AG04450 (cell line): ENCODE data around the gene IL21R. TPM values are rescaled to one million over a fixed set of nuclear protein-coding genes. Genes with fewer than 3 reads are reported as not detected.

Source experiments
- CTCF ChIA-PET: fragments of 300-600, 350-600 bp; formaldehyde crosslinking; extraction: SDS; loops from one replicate; lab custom pipeline; 2022; ENCODE audit warnings: antibody characterized with exemption, inconsistent platforms; lab: Charles Lee
- POLR2A ChIA-PET: fragments of 350-600 bp; formaldehyde crosslinking; extraction: SDS; loops from one replicate; lab custom pipeline; 2021; ENCODE audit warnings: antibody characterized with exemption, inconsistent platforms; lab: Yijun Ruan, JAX
- DNase-seq: peaks from one replicate; pipeline ENCODE4 v3.0.0-alpha.2; 2011; ENCODE audit warnings: low read depth, low spot score
- H3K27ac ChIP-seq: one replicate; pipeline ENCODE4 v1.5.1; 2012; ENCODE audit warnings: low read depth, low read length, control low read depth
- H3K27me3 ChIP-seq: one replicate; pipeline ENCODE4 v1.6.0; 2012; ENCODE audit warnings: low read length; ENCODE audit not compliant: control insufficient read depth, insufficient read depth
- H3K4me3 ChIP-seq: 2 replicates; pipeline ENCODE4 v1.5.1; 2011; ENCODE audit warnings: mild to moderate bottlenecking, low read depth, low read length, control low read depth
- H3K9me3 ChIP-seq: 2 replicates; pipeline ENCODE4 v1.5.1; 2012; ENCODE audit warnings: low read length; ENCODE audit not compliant: control insufficient read depth, insufficient read depth
- polyA plus RNA-seq: library from polyadenylated mRNA; depleted of rRNA; stranded (reverse); fragments of >200 nt; gene quantifications from 2 replicates; pipeline ENCODE4 v1.2.3, GENCODE V29; 2011
- TF ChIP-seq, protein P1 (sequence below): IDR thresholded peaks from 2 replicates; pipeline ENCODE4 v1.5.1; 2011; ENCODE audit warnings: low read depth, low read length, control low read depth, inconsistent platforms

Gene IL21R
- polyA plus RNA-seq, 1 experiment: 0.57 TPM

DNA sequence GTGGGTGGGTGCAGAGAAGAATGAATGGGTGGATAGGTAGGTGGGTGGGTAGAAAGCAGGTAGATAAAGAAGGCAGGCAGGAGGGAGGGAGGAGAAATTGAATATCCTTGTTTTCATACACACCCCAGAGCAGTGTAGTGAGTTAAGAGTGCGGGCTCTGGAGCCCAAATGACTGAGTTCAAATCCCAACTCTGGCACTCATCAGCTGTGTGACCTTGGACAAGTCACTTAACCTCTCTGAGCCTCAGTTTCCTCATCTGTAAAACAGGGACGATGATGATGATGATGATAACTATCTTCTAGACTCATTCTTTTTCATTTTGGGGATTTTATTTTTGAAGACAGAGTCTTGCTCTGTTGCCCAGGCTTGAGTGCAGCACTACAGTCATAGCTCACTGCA lies 2.0 kb upstream of the IL21R start:
- DNase-seq: no peak
- Histone ChIP-seq H3K4me3 (no peak overlapping the region), H3K27ac (no peak overlapping the region), H3K27me3 (no peaks in the 10 kb centered on the region), H3K9me3 (no peaks in the 10 kb centered on the region; the same call in 1 of the 2 replicates)
- CTCF ChIA-PET: interaction anchor here (1.3 to 1.7 kb wide), 3 partner anchors 8 to 290 kb away, joined by 6 to 7 read pairs (median 7); no protein-coding TSS in a partner anchor
- TF ChIP-seq, protein P1, sequence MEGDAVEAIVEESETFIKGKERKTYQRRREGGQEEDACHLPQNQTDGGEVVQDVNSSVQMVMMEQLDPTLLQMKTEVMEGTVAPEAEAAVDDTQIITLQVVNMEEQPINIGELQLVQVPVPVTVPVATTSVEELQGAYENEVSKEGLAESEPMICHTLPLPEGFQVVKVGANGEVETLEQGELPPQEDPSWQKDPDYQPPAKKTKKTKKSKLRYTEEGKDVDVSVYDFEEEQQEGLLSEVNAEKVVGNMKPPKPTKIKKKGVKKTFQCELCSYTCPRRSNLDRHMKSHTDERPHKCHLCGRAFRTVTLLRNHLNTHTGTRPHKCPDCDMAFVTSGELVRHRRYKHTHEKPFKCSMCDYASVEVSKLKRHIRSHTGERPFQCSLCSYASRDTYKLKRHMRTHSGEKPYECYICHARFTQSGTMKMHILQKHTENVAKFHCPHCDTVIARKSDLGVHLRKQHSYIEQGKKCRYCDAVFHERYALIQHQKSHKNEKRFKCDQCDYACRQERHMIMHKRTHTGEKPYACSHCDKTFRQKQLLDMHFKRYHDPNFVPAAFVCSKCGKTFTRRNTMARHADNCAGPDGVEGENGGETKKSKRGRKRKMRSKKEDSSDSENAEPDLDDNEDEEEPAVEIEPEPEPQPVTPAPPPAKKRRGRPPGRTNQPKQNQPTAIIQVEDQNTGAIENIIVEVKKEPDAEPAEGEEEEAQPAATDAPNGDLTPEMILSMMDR: no peak
- POLR2A ChIA-PET: no interaction called here

DNA sequence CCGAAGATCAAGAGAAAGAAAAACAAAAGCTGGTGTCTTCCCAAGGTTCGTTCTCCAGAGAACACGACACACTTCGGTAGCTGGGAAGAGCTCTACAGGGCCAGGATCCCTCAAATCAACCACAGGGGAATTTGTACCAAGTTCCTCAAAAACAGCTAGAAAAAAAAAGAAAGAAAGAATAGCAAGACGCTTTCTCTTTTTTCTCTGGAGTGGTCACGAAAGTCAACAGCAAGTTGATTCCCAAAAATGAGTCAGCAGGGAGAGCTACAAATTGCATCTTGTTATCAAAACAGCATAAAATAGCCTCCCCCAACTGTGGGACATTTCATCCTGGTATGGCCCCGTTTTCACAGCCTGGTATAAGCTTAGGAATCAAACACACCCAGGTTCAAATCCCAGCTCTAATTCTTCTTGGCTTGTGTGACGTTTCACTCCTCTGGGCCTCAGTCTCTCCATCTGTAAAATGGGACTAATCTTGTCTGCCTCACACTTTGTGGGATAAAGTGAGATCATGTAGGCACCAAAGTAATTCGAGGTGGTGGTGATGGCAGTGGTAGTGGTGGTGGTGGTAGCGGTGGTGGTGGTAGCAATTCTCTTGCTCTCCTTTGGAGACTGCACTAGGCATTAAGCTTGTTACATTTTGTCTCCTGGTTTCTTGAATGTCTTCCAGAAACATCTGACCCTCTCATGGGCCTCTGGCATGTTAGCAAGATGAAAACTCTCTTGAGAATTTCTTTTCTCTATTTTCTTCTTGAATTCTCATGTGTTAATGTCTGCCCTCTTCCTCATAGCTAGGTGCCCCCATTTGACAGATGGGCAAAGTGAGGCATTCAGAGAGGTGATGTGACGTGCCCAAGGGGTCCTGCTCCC lies 988 bp upstream of the IL21R start:
- Histone ChIP-seq H3K9me3 (no peaks in the 10 kb centered on the region; the same call in 1 of the 2 replicates), H3K27ac (no peak overlapping the region), H3K4me3 (no peak overlapping the region), H3K27me3 (no peaks in the 10 kb centered on the region)
- POLR2A ChIA-PET: no interaction called here
- no peak for DNase-seq
- TF ChIP-seq, protein P1: no peak
- CTCF ChIA-PET: interaction anchor here (0.8 to 1.7 kb wide), 5 partner anchors 9 to 291 kb away, joined by 3 to 7 read pairs (median 6); no protein-coding TSS in a partner anchor

DNA sequence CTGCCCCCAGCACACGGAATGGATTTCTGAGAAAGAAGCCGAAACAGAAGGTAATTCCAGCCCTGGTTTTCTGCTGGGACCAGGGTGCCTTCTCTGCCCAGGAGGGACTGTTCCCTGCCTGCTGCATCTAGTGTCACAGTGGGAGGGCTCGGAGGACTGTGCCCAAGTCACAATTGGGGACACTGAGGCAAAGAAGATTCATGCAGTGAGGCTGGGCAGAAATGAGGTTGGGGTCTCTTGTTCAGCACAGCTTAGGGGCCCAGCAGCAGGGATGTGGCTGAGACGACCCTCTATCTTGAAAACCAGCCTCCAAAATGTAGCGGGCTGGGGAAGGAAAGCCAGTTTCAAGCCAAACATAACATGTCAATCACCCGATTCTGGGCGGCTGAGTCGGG lies 592 bp downstream of the IL21R start:
- H3K27ac ChIP-seq: no peak overlapping the region
- ChIA-PET CTCF (no interaction called here), POLR2A (no interaction called here)
- H3K4me3 ChIP-seq: no peak overlapping the region
- DNase-seq: no peak
- H3K27me3 ChIP-seq: no peaks in the 10 kb centered on the region
- no peaks in the 10 kb centered on the region; the same call in 1 of the 2 replicates for H3K9me3 ChIP-seq
- TF ChIP-seq, protein P1: no peak

DNA sequence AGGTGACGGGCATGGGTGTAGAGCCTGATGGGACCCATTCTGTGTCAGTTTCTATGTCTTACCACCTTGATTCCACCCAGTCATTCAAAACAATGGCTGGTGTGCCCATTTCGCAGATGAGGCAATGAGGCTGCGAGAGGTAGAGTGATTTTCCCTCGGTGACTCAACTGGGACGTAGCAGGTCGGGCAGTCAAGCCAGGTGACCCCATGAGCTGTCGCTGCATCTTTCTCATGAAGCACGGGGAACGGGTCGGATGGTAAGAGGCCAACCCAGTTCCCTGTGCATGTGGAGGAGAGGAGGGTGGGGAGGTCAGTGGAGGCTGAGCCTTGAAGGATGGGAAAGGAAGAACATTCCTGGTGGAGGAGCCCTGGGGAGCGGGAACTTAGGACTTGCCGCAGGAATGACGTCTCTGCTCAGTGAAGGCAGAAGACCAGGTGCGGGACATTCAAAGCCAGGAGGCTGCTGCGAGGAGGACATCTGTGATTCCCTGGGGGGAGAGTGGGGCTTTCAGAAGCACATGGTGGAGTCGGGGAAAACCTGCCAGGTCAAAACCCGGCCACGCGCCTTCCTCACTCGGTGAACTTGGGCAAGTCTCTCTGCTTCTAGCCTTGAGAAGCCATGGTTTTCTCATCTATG lies 1.1 kb downstream of the IL21R start:
- ChIA-PET POLR2A (no interaction called here), CTCF (no interaction called here)
- no peak for DNase-seq
- Histone ChIP-seq H3K27ac (no peak overlapping the region), H3K9me3 (no peaks in the 10 kb centered on the region; the same call in 1 of the 2 replicates), H3K27me3 (no peaks in the 10 kb centered on the region), H3K4me3 (no peak overlapping the region)
- TF ChIP-seq, protein P1: no peak

DNA sequence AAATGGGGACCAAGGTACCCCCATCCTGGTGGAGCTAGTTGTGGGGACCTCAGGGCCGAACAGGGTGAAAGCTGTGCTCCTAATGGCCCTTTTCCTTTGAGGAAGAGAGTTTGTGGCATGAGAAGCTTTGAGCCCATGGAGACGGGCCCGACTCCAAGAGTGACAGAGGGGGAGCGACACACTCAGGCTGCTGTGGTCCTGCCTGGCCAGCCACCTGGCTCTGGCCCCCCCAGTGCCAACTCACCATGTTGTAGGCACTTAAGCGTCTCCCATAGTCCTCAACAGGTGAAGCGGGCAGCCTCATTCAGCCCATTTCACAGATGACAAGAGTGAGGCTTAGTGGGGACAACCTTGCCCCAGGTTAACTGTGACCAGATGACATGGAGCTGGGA lies 1.6 kb downstream of the IL21R start:
- TF ChIP-seq, protein P1: no peak
- CTCF ChIA-PET: no interaction called here
- no peak for DNase-seq
- Histone ChIP-seq H3K27me3 (no peaks in the 10 kb centered on the region), H3K9me3 (no peaks in the 10 kb centered on the region; the same call in 1 of the 2 replicates), H3K27ac (no peak overlapping the region), H3K4me3 (no peak overlapping the region)
- POLR2A ChIA-PET: no interaction called here
